Duodenal mucosa (tissue), 2 donors: ENCODE measurements around the gene SKAP1.
"Not testable (repeated sequence)": the region's sequence is repeated elsewhere in the genome, so short reads cannot be mapped to it uniquely, and the experiment has no call there.

ENCODE experiments used
- H3K27ac ChIP-seq: one replicate; pipeline ENCODE4 v1.7.0; 2013; ENCODE audit warnings: low read depth, low read length
- H3K27me3 ChIP-seq, 2 donors: one replicate each; pipeline ENCODE4 v1.7.0; 2013; ENCODE audit warnings: low read length in 2 of 2, control low read depth in 1 of 2; ENCODE audit not compliant: insufficient read depth in 2 of 2, control insufficient read depth in 1 of 2
- H3K36me3 ChIP-seq, 2 donors: one replicate each; pipeline ENCODE4 v1.7.0; 2013; ENCODE audit warnings: low read length in 2 of 2, control low read depth in 1 of 2; ENCODE audit not compliant: insufficient read depth in 2 of 2, control insufficient read depth in 1 of 2
- H3K4me1 ChIP-seq, 2 donors: one replicate each; pipeline ENCODE4 v1.7.0; 2013; ENCODE audit warnings: low read length in 2 of 2, control low read depth in 1 of 2; ENCODE audit not compliant: insufficient read depth in 2 of 2, control insufficient read depth in 1 of 2
- H3K4me3 ChIP-seq, 2 donors: one replicate each; pipeline ENCODE4 v1.7.0; 2013; ENCODE audit warnings: low read length in 2 of 2, low read depth in 1 of 2
- H3K9ac ChIP-seq, 2 donors: one replicate each; pipeline ENCODE4 v1.7.0; 2013; ENCODE audit warnings: low read length in 2 of 2, low read depth in 1 of 2
- H3K9me3 ChIP-seq, 2 donors: one replicate each; pipeline ENCODE4 v1.7.0; 2013; ENCODE audit warnings: low read length in 2 of 2, control low read depth in 1 of 2; ENCODE audit not compliant: control insufficient read depth in 1 of 2

The SKAP1 gene

GRCh38 chr17:48374650-48375230, 55.3 kb downstream of the SKAP1 start:
- Histone ChIP-seq H3K4me3 (no peak overlapping the region), H3K27me3 (peaks cover 0 to 22% of the 10 kb centered on the region in 2 donors), H3K27ac (no peak overlapping the region), H3K9me3 (no peaks in the 10 kb centered on the region), H3K4me1 (no peaks in the 10 kb centered on the region), H3K36me3 (no peaks in the 10 kb centered on the region), H3K9ac (no peak overlapping the region)

- Histone ChIP-seq H3K4me1 (no peaks in the 10 kb centered on the region), H3K36me3 (no peaks in the 10 kb centered on the region), H3K4me3 (no peak overlapping the region), H3K27ac (no peak overlapping the region), H3K9me3 (no peaks in the 10 kb centered on the region), H3K9ac (no peak overlapping the region), H3K27me3 (peaks cover 0 to 22% of the 10 kb centered on the region in 2 donors)
Measured at GRCh38 chr17:48373883-48374282, 56.1 kb downstream of the SKAP1 start.

- Histone ChIP-seq H3K27ac (no peak overlapping the region), H3K9me3 (no peaks in the 10 kb centered on the region), H3K4me1 (no peaks in the 10 kb centered on the region), H3K36me3 (no peaks in the 10 kb centered on the region), H3K4me3 (no peak overlapping the region), H3K9ac (no peak overlapping the region), H3K27me3 (peaks cover 0 to 24% of the 10 kb centered on the region in 2 donors)
Measured at GRCh38 chr17:48373130-48373830, 56.7 kb downstream of the SKAP1 start.

GRCh38 chr17:48368967-48369366, 61.0 kb downstream of the SKAP1 start:
- not testable (repeated sequence) for H3K27ac ChIP-seq, H3K9me3 ChIP-seq, H3K36me3 ChIP-seq, H3K4me1 ChIP-seq, H3K9ac ChIP-seq, H3K4me3 ChIP-seq
- H3K27me3 ChIP-seq: peaks cover 0 to 11% of the 10 kb centered on the region in 2 donors

GRCh38 chr17:48368352-48368908, 61.6 kb downstream of the SKAP1 start:
- H3K27ac ChIP-seq: no peak overlapping the region
- no peak overlapping the region for H3K9ac ChIP-seq
- H3K9me3 ChIP-seq: no peaks in the 10 kb centered on the region
- H3K36me3 ChIP-seq: no peaks in the 10 kb centered on the region
- H3K4me1 ChIP-seq: no peaks in the 10 kb centered on the region
- no peak overlapping the region for H3K4me3 ChIP-seq
- peaks cover 0 to 15% of the 10 kb centered on the region in 2 donors for H3K27me3 ChIP-seq

GRCh38 chr17:48363161-48363560, 66.9 kb downstream of the SKAP1 start:
- Histone ChIP-seq H3K27ac (no peak overlapping the region), H3K27me3 (peaks cover 0 to 21% of the 10 kb centered on the region in 2 donors), H3K9ac (no peak overlapping the region), H3K36me3 (no peaks in the 10 kb centered on the region), H3K4me3 (no peak overlapping the region), H3K9me3 (no peaks in the 10 kb centered on the region), H3K4me1 (no peaks in the 10 kb centered on the region)

- H3K9ac ChIP-seq, H3K4me3 ChIP-seq, H3K36me3 ChIP-seq, H3K9me3 ChIP-seq, H3K4me1 ChIP-seq, H3K27ac ChIP-seq: not testable (repeated sequence)
- peaks cover 2 to 12% of the 10 kb centered on the region in 2 donors for H3K27me3 ChIP-seq
Measured at GRCh38 chr17:48360861-48361633, 69.0 kb downstream of the SKAP1 start.

- Histone ChIP-seq H3K36me3 (no peaks in the 10 kb centered on the region), H3K9ac (no peak overlapping the region), H3K9me3 (no peaks in the 10 kb centered on the region), H3K27me3 (peaks cover 2 to 4% of the 10 kb centered on the region in 2 donors), H3K4me3 (no peak overlapping the region), H3K4me1 (no peaks in the 10 kb centered on the region), H3K27ac (no peak overlapping the region)
Measured at GRCh38 chr17:48357779-48358602, 72.0 kb downstream of the SKAP1 start.

GRCh38 chr17:48356866-48357265, 73.1 kb downstream of the SKAP1 start:
- Histone ChIP-seq H3K4me3 (no peak overlapping the region), H3K9me3 (no peaks in the 10 kb centered on the region), H3K27me3 (peaks cover 0 to 2% of the 10 kb centered on the region in 2 donors), H3K36me3 (no peaks in the 10 kb centered on the region), H3K9ac (no peak overlapping the region), H3K27ac (no peak overlapping the region), H3K4me1 (no peaks in the 10 kb centered on the region)
